PC-3 (cell line): ENCODE data around the gene ACY1. TPM values are rescaled to one million over a fixed set of nuclear protein-coding genes. Genes with fewer than 3 reads are reported as not detected.

Experiments
- ATAC-seq: fragments of 200-7000 bp; cut with Tn5 transposase; 2 replicates; pipeline ENCODE4 v1.9.1; 2020; ENCODE audit warnings: mild to moderate bottlenecking, moderate library complexity
- BruUV-seq: library from RNA; stranded (reverse); fragments of 400-500 nt; replicated peaks from 2 replicates; lab custom pipeline; 2021; lab: Mats Ljungman, UMichigan
- CTCF ChIA-PET: fragments of 300-600 bp; sonication (Branson Sonifier 250); formaldehyde crosslinking; loops from one replicate; lab custom pipeline; 2022; ENCODE audit warnings: antibody characterized with exemption; lab: Charles Lee
- POLR2A ChIA-PET: fragments of 300-600 bp; sonication (Branson Sonifier 250); formaldehyde crosslinking; loops from one replicate; lab custom pipeline; 2022; ENCODE audit warnings: antibody characterized with exemption; ENCODE audit not compliant: unreplicated experiment; lab: Charles Lee
- DNase-seq: peaks from one replicate; pipeline ENCODE4 v3.0.0-alpha.2; 2015
- H2AFZ ChIP-seq: fragments of 300-600 bp; sonication (generic); 2 replicates; pipeline ENCODE4 v1.6.0; 2016; ENCODE audit warnings: antibody characterized with exemption, low read length
- H3F3A ChIP-seq: fragments of 300-600 bp; sonication (generic); one replicate; pipeline ENCODE4 v1.6.0; 2017; ENCODE audit warnings: antibody characterized with exemption, low read length, control low read depth, mild to moderate bottlenecking; ENCODE audit not compliant: unreplicated experiment
- H3K27ac ChIP-seq: fragments of 300-600 bp; sonication (generic); 2 replicates; pipeline ENCODE4 v1.5.1; 2016; ENCODE audit warnings: mild to moderate bottlenecking, low read length
- H3K27me3 ChIP-seq: fragments of 300-600 bp; sonication (generic); 2 replicates; pipeline ENCODE4 v1.6.1; 2016; ENCODE audit warnings: low read length, mixed read lengths
- H3K36me3 ChIP-seq: fragments of 300-600 bp; sonication (generic); 2 replicates; pipeline ENCODE4 v1.6.1; 2016; ENCODE audit warnings: low read depth, mixed run types, low read length, mixed read lengths
- H3K4me1 ChIP-seq: fragments of 300-600 bp; sonication (generic); 2 replicates; pipeline ENCODE4 v1.5.1; 2016; ENCODE audit warnings: low read length; ENCODE audit not compliant: insufficient read depth
- H3K4me2 ChIP-seq: fragments of 300-600 bp; sonication (generic); 2 replicates; pipeline ENCODE4 v1.6.0; 2016; ENCODE audit warnings: low read length
- H3K4me3 ChIP-seq: fragments of 300-600 bp; sonication (generic); 2 replicates; pipeline ENCODE4 v1.5.1; 2016; ENCODE audit warnings: mild to moderate bottlenecking, low read length, mixed read lengths
- H3K79me2 ChIP-seq: fragments of 300-600 bp; sonication (generic); 2 replicates; pipeline ENCODE4 v1.6.1; 2017; ENCODE audit warnings: low read length, mixed read lengths
- H3K9ac ChIP-seq: fragments of 300-600 bp; sonication (generic); 2 replicates; pipeline ENCODE4 v1.6.0; 2016; ENCODE audit warnings: mild to moderate bottlenecking, low read length
- H3K9me2 ChIP-seq: fragments of 300-600 bp; sonication (generic); replicated peaks from 2 replicates; pipeline ENCODE4 v1.6.1; 2016; ENCODE audit warnings: mixed run types, low read length, mixed read lengths
- H3K9me3 ChIP-seq: fragments of 300-600 bp; sonication (generic); 2 replicates; pipeline ENCODE4 v1.6.1; 2016; ENCODE audit warnings: low read length, mixed read lengths
- H4K20me1 ChIP-seq: fragments of 300-600 bp; sonication (generic); 2 replicates; pipeline ENCODE4 v1.6.1; 2016; ENCODE audit warnings: low read length, mixed read lengths
- CTCF ChIP-seq: fragments of 300-600 bp; sonication (generic); conservative IDR thresholded peaks from 2 replicates; pipeline ENCODE4 v1.5.1; 2017; ENCODE audit warnings: antibody characterized with exemption, low read depth, mild to moderate bottlenecking, low read length
- EZH2 ChIP-seq: fragments of 300-600 bp; sonication (generic); IDR thresholded peaks from one replicate; pipeline ENCODE4 v1.6.1; 2017; ENCODE audit warnings: antibody characterized with exemption, mild to moderate bottlenecking, low read length; ENCODE audit not compliant: unreplicated experiment
- EZH2phosphoT487 ChIP-seq: fragments of 300-600 bp; sonication (generic); IDR thresholded peaks from 2 replicates; pipeline ENCODE4 v1.6.1; 2018; ENCODE audit warnings: mild to moderate bottlenecking, antibody characterized with exemption, low read length, borderline replicate concordance
- intact Hi-C: fragments of 100-400 bp; cut with micrococcal nuclease; formaldehyde crosslinking; loops from 2 replicates; pipeline ENCODE4 v1.9.0; 2023
- total RNA-seq: library from RNA; depleted of rRNA; stranded (reverse); fragments of >200 nt; gene quantifications from 2 replicates; pipeline ENCODE4 v1.2.3, GENCODE V29; 2014

The ACY1 gene
- total RNA-seq, 1 experiment from 2014 or later: 71.3 TPM

DNA sequence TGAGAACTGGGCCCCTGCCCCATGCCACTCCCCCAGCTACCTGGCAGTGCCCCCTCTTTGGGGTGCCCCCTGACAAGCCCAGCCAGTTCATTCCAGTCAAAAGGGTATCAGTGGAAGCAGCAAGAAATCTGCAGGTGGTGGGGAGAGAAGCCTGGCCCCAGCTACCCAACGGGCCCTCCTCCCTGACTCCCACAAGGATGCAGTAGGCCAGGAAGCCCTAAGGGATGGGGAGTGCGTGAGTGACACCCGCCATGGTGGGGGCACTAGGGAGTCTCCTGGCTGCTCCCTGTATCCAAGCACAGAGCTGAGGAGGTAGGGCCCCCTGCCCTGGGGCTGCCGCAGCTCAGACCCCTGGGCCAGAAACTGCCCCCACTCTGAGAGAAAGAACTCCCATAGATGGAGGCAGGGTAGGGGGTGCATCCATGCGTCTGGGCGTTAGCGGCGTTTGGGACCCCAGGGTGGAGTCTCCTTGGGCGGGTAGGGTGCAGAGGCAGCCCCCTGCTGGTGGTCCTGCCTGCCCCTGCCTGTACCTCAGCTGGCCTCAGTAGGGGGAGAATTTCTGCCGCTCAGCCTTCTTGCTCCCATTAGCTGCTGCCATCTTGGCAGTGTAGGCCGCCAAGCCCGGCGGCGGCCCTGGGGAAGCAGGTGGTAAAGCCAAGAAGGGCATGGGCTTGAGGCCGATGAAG is 25.7 kb upstream of the ACY1 start:
- no peak for DNase-seq
- Histone ChIP-seq H4K20me1 (no peaks in the 10 kb centered on the region), H3K27ac (no peak overlapping the region), H3K9ac (no peak overlapping the region), H2AFZ (no peak overlapping the region), H3K9me2 (no peaks in the 10 kb centered on the region), H3K27me3 (no peaks in the 10 kb centered on the region), H3F3A (no peaks in the 10 kb centered on the region), H3K4me2 (no peak overlapping the region), H3K4me1 (0 out of 2 replicates have a peak, but pooled peaks cover 6% of the 10 kb centered on the region), H3K79me2 (no peaks in the 10 kb centered on the region), H3K36me3 (no peaks in the 10 kb centered on the region), H3K4me3 (no peak overlapping the region), H3K9me3 (no peaks in the 10 kb centered on the region)
- ATAC-seq: no peak
- no TSS peak for BruUV-seq
- ChIA-PET CTCF (no interaction called here), POLR2A (no interaction called here)
- no peak for TF ChIP-seq CTCF
- no peak for TF ChIP-seq EZH2phosphoT487
- no peak for TF ChIP-seq EZH2
- intact Hi-C loops: no loop called here

GRCh38 chr3:51958603-51959521 is 24.5 kb upstream of the ACY1 start:
- no peaks in the 10 kb centered on the region for H3K27me3 ChIP-seq
- H2AFZ ChIP-seq: no peak overlapping the region
- no peaks in the 10 kb centered on the region for H3F3A ChIP-seq
- no peaks in the 10 kb centered on the region for H3K9me2 ChIP-seq
- ATAC-seq (no peak), DNase-seq (no peak)
- BruUV-seq: no TSS peak
- no peaks in the 10 kb centered on the region for H3K9me3 ChIP-seq
- H3K27ac ChIP-seq: no peak overlapping the region
- H3K9ac ChIP-seq: no peak overlapping the region
- H3K4me2 ChIP-seq: no peak overlapping the region
- no peaks in the 10 kb centered on the region for H3K79me2 ChIP-seq
- intact Hi-C loops: no loop called here
- ChIA-PET POLR2A (no interaction called here), CTCF (no interaction called here)
- H3K4me3 ChIP-seq: no peak overlapping the region
- no peaks in the 10 kb centered on the region for H3K4me1 ChIP-seq
- TF ChIP-seq EZH2phosphoT487 (no peak), CTCF (no peak), EZH2 (no peak)
- no peaks in the 10 kb centered on the region for H3K36me3 ChIP-seq
- H4K20me1 ChIP-seq: no peaks in the 10 kb centered on the region

DNA sequence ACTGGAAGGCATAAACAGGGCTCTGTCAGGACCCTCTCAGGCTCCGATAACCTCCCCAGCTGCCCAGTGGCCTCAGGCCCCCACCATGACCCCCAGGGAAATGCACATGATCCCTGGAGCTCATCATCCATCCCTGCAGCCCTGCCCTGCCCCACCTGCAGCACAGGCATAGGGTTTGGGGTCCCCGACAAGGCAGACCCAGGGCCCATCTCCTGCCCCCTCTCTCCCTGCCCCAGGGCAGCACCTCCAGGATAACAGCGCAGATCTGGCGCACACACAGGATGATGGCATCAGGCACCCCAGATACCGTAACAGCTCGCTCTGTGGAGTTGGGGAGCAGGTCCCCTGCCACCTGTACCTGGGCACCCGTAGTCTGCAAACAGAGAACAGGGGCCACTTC is 23.7 kb upstream of the ACY1 start:
- ATAC-seq (no peak), DNase-seq (no peak)
- Histone ChIP-seq H3K27ac (no peak overlapping the region), H2AFZ (no peak overlapping the region), H3K79me2 (no peaks in the 10 kb centered on the region), H3K9me2 (no peaks in the 10 kb centered on the region), H3K4me3 (no peak overlapping the region), H3F3A (no peaks in the 10 kb centered on the region), H3K4me2 (no peak overlapping the region), H3K9ac (no peak overlapping the region), H3K4me1 (no peaks in the 10 kb centered on the region), H3K9me3 (no peaks in the 10 kb centered on the region), H3K27me3 (no peaks in the 10 kb centered on the region), H3K36me3 (no peaks in the 10 kb centered on the region), H4K20me1 (no peaks in the 10 kb centered on the region)
- BruUV-seq: no TSS peak
- ChIA-PET POLR2A (no interaction called here), CTCF (no interaction called here)
- TF ChIP-seq EZH2phosphoT487: no peak
- TF ChIP-seq EZH2: no peak
- no peak for TF ChIP-seq CTCF
- intact Hi-C loops: no loop called here
